Stimulated activated CD8-positive, alpha-beta memory T cell treated with anti-CD3 and anti-CD28 coated beads, Interleukin-7, amount 100 ng/mL, for 1 hour (primary cell): Measurements from ENCODE around the gene PIP5K1B.

Source experiments
- DNase-seq, 2 donors: peaks; one replicate each; pipeline ENCODE4 v3.0.0-alpha.2; 2020; ENCODE audit warnings: low read depth in 2 of 2

Gene PIP5K1B

GRCh38 chr9:68707801-68708488 is 2.9 kb downstream of the PIP5K1B start:
- DNase-seq = no peak

GRCh38 chr9:68708513-68708912 is 3.5 kb downstream of the PIP5K1B start:
- no peak for DNase-seq

- no peak for DNase-seq
Measured at GRCh38 chr9:68709291-68710110, 4.5 kb downstream of the PIP5K1B start.

GRCh38 chr9:68710111-68710471 is 5.1 kb downstream of the PIP5K1B start:
- DNase-seq = no peak

- DNase-seq = no peak
Measured at GRCh38 chr9:68711281-68711680, 6.2 kb downstream of the PIP5K1B start.

GRCh38 chr9:68711932-68712331 is 6.9 kb downstream of the PIP5K1B start:
- DNase-seq = no peak

GRCh38 chr9:68714416-68715180 is 9.6 kb downstream of the PIP5K1B start:
- DNase-seq = no peak

- no peak for DNase-seq
Measured at GRCh38 chr9:68715181-68715456, 10.1 kb downstream of the PIP5K1B start.

GRCh38 chr9:68717552-68718443 is 12.8 kb downstream of the PIP5K1B start:
- DNase-seq = no peak

- DNase-seq = no peak
Measured at GRCh38 chr9:68719847-68720246, 14.8 kb downstream of the PIP5K1B start.

- DNase-seq = no peak
Measured at GRCh38 chr9:68720656-68721313, 15.7 kb downstream of the PIP5K1B start.

GRCh38 chr9:68721666-68722330 is 16.8 kb downstream of the PIP5K1B start:
- no peak for DNase-seq

- DNase-seq = no peak
Measured at GRCh38 chr9:68725070-68725469, 20.0 kb downstream of the PIP5K1B start.

- no peak for DNase-seq
Measured at GRCh38 chr9:68726489-68726888, 21.4 kb downstream of the PIP5K1B start.

- no peak for DNase-seq
Measured at GRCh38 chr9:68727636-68728035, 22.6 kb downstream of the PIP5K1B start.

GRCh38 chr9:68728731-68729130 is 23.7 kb downstream of the PIP5K1B start:
- DNase-seq = no peak

GRCh38 chr9:68730570-68731235 is 25.7 kb downstream of the PIP5K1B start:
- DNase-seq = no peak

GRCh38 chr9:68731857-68732256 is 26.8 kb downstream of the PIP5K1B start:
- no peak for DNase-seq

GRCh38 chr9:68732405-68733020 is 27.5 kb downstream of the PIP5K1B start:
- no peak for DNase-seq

GRCh38 chr9:68733021-68733405 is 28.0 kb downstream of the PIP5K1B start:
- no peak for DNase-seq
